HL-60/S4 treated with phorbol 12-myristate 13-acetate at 8.2 ng/mL for 4 days and 3 days (cell line): ENCODE data around the gene TMEM33.
"Not testable (repeated sequence)": the region's sequence is repeated elsewhere in the genome, so short reads cannot be mapped to it uniquely, and the experiment has no call there.

Experiments
- in situ Hi-C: fragments of 300-500 bp; cut with MboI; formaldehyde crosslinking; loops from 2 replicates; pipeline ENCODE4 v1.15.0; 2022; ENCODE audit warnings: low sequenced_read_pairs

Gene TMEM33, protein sequence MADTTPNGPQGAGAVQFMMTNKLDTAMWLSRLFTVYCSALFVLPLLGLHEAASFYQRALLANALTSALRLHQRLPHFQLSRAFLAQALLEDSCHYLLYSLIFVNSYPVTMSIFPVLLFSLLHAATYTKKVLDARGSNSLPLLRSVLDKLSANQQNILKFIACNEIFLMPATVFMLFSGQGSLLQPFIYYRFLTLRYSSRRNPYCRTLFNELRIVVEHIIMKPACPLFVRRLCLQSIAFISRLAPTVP

DNA sequence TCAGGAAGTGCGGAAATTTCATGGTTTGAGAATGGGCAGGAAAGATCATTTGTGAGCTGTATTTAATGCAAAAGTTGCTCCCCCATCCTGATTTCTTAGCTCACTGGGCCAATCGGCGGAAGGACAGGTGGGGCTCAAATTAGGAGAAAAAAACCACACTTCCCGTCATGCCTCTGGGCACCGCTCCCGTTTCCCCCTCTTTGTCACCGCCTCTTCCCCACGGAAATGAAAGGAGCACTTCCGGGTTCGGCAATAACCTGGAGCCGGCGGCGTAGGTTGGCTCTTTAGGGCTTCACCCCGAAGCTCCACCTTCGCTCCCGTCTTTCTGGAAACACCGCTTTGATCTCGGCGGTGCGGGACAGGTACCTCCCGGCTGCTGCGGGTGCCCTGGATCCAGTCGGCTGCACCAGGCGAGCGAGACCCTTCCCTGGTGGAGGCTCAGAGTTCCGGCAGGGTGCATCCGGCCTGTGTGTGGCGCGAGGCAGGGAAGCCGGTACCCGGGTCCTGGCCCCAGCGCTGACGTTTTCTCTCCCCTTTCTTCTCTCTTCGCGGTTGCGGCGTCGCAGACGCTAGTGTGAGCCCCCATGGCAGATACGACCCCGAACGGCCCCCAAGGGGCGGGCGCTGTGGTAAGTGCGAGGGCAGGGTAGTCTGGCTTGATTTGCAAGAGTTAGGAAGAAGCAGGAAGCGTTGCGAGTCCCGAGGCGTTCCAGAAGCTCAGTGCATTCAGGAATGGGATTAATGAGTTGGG lies at the start of gene TMEM33:
Gene TMEM33, plus strand, starts transcription at position 529 of the 751 bp plus-strand sequence. Its CDS starts 56 bp downstream, at position 585.
- in situ Hi-C loops, result no loop called here

DNA sequence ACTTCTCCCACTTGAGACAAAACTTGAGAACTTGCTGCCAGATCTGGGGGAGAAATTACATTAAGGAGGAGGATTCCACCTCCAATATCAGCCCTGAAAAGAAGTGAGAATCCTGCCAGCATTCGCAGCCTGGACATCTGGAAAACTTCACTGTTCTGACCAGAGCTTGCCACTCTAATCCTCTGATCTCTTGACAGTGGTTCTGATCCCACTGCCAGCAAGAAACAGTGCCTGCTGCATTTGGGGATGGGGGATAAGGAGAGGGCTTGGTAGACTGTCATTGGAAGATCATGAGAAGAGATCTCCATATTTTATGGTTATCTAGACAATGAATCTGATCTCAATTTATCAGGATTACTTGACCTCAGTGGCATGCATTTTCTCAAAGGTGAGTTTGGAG lies 49.8 kb upstream of the TMEM33 start:
- in situ Hi-C loops, result loop anchor here (25.0 kb wide), 1 partner anchor 598 kb away; no protein-coding TSS in a partner anchor

DNA sequence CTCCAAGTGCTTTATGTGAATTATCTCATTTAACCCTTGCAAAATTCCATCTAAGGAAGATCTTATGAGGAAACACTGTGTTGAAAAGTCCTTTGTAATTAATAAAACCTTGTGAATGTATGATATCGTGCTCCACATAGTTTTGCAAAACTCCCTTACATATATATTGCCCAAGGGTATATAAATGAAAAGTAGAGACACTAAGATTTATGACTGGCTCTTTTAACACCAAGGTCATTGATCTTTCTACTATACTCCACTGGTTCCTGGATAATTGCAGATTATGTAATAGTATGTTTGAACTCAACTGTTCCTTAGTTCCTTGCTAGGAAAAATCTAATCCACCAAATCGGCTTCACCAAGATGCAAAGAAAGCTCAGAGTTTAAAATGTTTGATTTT lies 48.0 kb upstream of the TMEM33 start:
- in situ Hi-C loops, result loop anchor here (25.0 kb wide), 1 partner anchor 600 kb away; no protein-coding TSS in a partner anchor

DNA sequence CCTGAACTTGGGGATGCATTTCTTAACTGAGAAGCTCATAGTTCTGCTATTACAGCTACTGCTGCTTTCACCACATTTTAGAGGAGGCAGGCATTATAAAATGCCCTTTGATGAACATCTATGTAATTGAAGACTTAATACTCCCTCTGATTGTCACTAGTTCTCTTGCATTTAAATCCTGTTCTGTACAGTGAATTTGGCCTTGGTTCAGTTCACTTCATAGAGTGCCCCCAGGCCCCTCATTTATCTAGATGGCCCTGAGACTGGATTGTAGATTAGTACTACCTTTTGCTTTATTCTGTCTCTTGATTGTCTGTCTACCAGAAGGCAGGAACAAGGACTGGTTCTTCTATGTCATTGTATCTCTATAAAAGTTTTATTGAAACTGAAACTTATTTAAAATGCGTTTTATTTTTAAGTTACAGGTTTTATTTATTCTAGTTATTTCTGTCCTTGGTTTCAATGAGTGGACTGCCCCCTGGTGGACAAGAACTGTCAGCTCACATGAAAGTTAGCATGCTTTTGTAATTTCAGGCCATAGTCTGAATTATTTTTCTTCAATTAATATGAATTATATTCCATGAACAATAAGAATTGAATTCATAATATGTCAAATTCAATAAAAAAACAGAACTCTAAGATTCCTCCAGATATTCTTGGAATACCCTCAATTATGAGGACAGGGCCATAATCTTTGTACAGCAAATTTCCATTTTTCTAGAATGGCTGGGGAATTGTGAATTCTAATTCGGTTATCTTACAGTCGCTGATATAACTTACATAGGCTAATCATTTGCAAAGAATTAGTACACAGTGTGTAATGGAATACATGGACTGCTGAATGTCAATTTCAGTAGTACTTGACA lies 47.2 kb upstream of the TMEM33 start:
- in situ Hi-C loops, result loop anchor here (25.0 kb wide), 1 partner anchor 601 kb away; no protein-coding TSS in a partner anchor

DNA sequence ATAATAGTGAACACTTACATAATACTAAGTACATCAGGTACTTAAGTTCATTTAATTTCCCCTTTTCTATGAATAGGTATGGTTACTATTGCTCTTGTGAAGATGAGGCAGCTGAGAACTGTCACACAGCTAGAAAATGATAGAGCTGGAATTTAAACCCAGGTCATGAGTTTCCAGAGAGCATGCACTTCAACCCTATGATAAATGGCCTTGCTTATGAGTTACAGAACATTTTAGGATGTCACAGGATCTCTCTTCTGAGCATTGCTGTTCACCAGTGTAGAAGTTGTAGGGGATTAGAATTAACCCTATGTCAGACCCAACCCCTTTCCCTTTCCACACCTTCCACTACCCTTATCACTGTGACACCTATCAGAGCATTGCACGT lies 46.5 kb upstream of the TMEM33 start:
- in situ Hi-C loops, result loop anchor here (25.0 kb wide), 1 partner anchor 601 kb away; no protein-coding TSS in a partner anchor

DNA sequence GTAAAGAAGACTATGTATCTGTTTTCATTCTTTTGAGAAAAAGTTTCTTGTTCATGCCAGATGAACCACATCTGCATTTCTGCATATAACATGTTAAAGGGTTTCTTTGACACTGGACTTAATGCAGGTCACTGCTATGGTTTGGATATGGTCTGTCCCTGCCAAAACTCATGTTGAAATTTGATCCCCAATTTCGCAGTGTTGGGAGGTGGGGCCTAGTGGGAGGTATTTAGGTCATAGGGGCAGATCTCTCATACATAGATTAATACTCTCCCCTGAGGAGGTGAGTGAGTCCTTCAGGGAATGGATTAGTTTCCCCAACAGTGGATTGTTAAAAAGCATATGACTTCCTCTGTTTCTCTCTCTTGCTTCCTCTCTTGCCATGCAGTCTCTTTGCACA lies 45.9 kb upstream of the TMEM33 start:
- in situ Hi-C loops, result loop anchor here (25.0 kb wide), 1 partner anchor 602 kb away; no protein-coding TSS in a partner anchor

DNA sequence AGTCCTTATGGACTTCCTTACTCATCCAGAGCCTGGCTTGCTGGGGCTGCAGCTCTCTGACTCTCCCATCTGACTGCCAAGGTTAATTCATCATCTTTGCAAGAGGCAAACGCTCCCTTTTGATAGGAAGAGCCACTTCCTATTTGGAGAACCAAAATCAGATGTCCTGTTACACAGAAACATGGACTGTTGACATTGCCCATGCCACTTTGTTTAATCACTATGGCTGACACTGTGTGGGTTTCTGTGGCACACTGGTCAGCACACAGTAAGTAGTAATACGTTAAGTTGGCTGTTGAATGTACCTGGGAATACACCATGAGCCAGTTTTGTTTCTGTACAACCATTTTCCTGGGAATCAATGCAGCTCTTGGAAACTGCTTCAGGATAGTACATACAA lies 45.1 kb upstream of the TMEM33 start:
- in situ Hi-C loops, result loop anchor here (25.0 kb wide), 1 partner anchor 603 kb away; no protein-coding TSS in a partner anchor

DNA sequence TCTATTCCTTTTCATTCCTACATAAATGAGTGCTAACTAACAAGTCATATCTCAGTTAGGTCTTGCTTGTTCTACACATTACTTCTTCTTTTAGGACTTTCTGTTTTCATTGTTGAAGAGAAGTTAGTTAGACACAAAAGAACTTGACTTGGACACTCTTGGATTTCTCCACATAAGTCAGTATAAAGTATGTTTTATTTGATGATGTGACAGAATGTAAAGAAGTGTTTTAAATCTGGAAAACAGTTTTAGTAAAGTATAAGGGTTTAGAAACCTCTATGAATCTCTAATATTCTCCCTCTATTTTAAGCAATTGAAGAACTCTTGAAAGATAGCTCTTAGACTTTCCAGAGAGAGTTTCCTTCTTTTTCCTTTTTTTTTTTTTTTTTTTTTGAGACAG lies 38.6 kb upstream of the TMEM33 start:
- in situ Hi-C loops, result loop anchor here (25.0 kb wide), 1 partner anchor 609 kb away; no protein-coding TSS in a partner anchor

DNA sequence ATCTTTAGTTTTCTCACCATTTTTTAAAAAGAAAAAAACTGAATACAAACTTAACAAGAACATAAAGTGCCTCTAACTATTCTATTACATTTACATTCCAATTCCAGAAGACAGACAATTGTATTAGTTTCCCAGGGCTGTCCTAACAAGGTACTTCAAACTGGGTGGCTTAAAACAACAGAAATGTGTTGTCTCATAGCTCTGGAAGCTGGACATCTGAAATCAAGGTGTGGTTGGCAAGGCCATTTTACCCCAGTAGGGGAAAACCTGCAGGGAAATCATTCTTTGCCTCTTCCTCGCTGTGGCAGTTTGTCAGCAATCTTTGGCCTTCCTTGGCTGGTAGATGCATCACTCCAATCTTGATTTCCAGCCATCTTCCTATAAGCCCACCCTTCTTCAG lies 37.5 kb upstream of the TMEM33 start:
- in situ Hi-C loops, result loop anchor here (25.0 kb wide), 1 partner anchor 610 kb away; no protein-coding TSS in a partner anchor

DNA sequence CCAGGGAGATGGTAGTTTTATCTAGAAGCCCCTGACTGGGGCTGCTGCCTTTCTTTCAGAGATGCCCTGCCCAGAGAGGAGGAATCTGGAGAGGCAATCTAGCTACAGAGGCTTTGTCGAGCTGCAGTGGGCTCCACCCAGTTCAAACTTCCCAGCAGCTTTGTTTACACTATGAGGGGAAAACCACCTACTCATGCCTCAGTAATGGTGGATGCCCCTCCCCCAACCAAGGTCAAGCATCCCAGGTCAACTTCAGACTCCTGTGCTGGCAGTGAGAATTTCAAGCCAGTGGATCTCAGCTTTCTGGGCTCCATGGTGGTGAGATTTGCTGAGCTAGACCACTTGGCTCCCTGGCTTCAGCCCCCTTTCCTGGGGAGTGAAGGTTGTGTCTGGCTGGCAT lies 26.1 kb upstream of the TMEM33 start:
- in situ Hi-C loops, result not testable (repeated sequence)

DNA sequence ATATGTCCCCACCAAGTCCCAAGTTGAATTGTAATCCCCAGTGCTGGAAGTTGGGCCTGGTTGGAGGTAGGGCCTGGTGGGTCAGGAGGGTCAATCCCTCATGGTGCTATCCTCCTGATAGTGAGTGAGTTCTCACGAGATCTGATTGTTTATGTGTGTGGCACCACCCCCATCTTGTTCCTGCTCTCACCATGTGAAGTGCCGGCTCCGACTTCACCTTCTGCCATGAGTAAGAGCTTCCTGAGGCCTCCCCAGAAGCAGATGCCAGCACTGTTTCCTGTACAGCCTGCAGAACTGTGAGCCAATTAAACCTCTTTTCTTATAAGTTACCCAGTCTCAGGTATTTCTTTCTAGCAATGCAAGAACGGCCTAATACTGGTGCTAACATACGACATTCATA lies 22.7 kb upstream of the TMEM33 start:
- in situ Hi-C loops, result no loop called here

DNA sequence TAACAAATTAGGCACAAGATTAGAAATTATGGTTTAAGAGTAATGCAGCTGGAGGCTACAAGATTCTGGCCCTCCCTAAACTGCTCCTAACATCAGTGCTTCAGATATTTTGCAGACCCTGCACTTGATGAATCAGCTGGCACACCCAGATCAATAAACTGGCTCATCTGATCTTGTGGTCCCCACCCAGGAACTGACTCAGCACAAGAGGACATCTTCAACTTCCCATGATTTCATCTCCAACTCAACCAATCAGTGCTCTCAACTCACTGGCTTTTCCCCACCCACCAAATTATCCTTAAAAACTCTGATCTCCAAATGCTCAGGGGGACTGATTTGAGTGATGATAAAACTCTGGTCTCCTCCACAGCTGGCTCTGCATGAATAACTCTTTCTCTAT lies 21.7 kb upstream of the TMEM33 start:
- in situ Hi-C loops, result no loop called here

DNA sequence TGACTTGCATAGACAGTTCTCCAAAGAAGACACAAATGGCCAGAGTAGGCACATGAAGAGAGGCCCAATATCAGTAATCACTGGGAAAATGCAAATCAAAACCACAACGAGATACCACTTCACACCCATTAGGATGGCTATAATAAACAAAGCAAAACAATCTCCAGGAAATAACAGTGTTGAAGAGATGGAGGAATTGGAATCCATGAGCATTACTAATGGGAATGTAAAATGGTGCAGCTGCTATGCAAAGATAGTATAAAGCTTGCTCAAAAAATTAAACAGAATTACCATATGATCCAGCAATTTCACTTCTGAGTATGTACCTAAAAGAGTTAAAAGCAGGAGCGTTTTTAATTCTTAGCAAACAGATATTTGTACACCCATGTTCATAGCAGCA lies 17.0 kb upstream of the TMEM33 start:
- in situ Hi-C loops, result no loop called here

DNA sequence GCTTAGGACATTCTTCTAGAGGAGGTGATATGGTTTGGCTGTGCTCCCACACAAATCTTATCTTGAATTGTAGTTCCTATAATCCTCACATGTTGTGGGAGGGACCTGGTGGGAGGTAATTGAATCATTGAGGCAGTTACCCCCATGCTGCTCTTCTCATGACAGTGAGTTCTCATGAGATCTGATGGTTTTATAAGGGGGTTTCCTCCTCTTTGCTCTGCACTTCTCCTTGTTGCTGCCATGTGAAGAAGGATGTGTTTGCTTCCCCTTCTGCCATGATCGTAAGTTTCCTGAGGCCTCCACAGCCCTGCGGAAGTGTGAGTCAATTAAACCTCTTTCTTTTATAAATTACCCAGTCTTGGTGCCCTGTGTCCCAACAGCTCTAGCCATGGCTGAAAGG lies 14.8 kb upstream of the TMEM33 start:
- in situ Hi-C loops, result not testable (repeated sequence)

DNA sequence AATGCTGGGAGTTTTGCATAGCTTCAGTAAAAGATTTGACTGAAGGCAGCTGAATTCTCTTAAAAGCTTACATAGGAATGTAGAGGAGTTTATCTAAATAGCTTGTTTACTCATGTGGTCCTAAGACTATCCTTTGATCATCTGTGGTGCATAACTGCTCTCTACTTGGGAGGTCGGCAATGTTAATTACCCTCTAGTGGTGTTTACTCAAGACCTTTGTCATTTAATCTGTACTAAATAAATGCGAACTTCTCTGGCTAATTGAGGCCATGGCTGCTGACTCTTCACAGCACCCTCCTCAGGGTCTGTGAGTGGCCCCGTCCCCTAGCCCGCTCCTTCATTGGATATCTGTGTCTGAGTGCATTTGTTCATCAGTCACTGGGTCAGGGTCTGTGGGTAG lies 13.8 kb upstream of the TMEM33 start:
- in situ Hi-C loops, result no loop called here

DNA sequence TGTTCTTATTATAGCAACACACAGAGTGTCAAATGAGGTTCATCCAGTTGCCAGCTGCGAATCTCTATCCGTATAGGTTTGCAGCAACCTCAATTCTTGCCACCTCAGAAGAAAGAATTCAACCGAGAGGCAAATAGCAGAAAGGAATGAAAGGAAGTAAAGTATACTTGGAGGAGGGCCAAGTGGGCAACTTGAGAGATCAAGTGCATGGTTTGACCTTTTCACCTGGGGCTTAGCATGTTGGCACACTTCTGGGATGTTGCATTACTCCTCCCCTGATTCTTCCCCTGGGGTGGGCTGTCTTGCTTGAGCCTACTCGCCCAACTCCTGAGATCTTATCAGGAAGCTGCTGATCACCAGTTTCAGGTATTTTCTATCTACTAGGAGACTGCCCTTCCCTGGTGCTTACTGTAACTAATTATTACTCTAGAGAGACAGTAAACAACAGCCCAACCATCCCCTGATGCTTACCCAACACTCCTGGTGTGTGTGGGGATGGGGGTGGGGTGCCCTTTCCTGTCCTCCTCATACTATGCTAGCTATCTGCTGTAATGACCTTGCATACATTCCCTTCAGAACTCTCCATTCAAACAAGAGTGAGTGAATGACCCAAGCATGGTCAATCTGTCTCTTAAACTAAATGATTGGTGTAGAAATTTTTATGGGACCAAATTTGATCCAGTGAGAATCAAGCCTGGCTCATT lies 7.3 kb upstream of the TMEM33 start:
- in situ Hi-C loops, result no loop called here

DNA sequence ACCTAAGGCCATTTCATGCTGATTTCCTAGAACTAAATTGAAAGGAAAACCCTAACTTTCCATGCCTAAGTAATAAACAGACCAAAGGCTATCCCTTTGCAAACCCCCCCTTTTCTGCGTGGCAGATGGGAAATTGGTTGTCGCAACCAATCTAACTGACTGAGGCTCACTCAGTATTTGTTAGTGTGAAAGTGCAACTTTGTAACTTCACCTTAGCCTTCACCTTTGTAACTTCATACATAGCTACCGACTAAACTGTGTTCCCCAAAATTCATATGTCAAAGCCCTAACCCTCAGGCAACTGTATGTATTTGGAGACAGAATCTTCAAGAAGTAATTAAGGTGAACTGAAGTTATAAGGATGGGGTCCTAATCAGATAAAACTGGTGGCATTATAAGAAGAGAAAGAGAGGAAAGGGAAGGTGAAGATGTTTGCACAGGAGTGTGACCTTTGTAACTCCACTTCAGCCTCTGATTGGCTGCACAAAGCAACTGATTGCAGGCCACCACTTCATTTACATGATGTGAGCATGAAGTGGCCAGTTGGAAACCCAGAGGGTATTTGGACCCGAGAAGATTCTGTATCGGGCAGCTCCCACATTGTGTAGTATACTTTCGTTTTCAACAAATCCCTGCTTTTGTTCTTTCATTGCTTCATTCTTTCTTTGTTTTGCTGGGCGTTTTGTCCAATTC lies 4.9 kb upstream of the TMEM33 start:
- in situ Hi-C loops, result no loop called here

DNA sequence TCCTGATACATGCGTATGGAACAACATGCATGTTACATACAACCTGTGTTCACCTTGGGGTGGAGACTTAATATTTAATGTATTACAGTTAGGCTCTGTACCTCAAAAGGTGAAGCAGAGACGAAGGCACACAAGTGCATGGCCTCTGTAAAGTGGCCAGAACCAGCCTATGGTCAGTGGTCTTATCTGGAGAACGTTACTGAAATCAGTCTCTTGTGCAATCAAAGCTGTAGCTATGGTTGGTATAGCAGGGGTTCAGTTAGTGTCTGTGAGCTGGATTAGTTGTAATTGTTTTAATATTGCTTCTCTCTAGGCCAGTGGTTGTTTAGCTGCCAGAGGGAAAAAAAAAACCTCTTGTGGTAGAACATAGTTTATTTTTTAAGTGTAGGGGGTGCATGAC lies 2.2 kb upstream of the TMEM33 start:
- in situ Hi-C loops, result no loop called here

DNA sequence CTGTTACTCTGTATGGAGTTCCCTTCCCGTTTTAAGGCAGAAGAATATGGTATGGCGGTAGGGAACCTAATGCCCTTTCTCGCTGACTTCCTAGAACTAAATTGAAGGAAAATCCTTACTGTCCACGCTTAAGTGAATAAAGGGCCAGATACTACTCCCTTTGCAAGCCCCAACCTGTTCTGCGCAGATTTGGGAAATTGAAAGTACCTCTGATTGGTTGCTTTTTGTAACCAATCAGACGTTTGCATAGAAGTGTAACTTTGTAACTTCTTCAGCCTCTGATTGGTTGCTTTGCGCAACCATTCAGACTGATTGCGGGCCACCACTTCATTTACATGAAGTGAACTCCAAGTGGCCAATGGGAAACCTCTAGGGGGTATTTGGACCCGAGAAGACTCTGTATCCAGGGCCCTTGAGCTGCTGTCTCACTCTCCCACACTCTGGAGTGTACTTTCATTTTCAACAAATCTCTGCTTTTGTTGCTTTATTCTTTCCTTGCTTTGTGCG lies 1.2 kb upstream of the TMEM33 start:
- in situ Hi-C loops, result no loop called here

DNA sequence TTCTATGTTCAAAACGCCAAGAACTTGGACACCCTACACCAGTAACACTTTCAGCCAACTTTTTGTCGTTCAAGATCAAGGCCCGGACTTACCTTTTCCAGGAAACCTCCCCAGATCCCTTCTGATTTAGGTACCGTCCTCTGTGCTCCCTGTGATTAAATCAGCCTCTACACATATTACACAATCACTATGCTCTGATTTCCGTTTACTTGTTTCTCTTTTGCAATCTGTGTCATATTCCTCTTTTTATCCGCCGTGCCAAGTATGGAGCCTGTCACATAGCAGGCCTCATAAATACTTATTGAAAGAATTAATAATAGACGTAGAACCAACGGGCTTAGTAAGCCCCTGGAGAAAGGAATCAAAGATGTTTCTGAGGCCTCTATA lies 722 bp upstream of the TMEM33 start:
- in situ Hi-C loops, result no loop called here
